Erythroblast (primary cell): ENCODE results near the gene PLA2R1.

ENCODE experiments used
- GATA1 ChIP-seq: IDR thresholded peaks from 2 replicates; pipeline ENCODE4 v1.6.1; 2011; ENCODE audit warnings: low read depth, mild to moderate bottlenecking, control low read depth, low read length, moderate library complexity
- POLR2A ChIP-seq: IDR thresholded peaks from 2 replicates; pipeline ENCODE4 v1.6.1; 2011; ENCODE audit warnings: mild to moderate bottlenecking, low read length

GRCh38 chr2:160005908-160006307 is 56.5 kb downstream of the PLA2R1 start:
- no peak for TF ChIP-seq POLR2A
- no peak for TF ChIP-seq GATA1
